HG02588 (cell line): ENCODE results near the gene UPF1.

Source experiments
- ATAC-seq: cut with Tn5 transposase; IDR thresholded peaks from one replicate; pipeline ENCODE4 v1.9.1; 2021; ENCODE audit warnings: mild to moderate bottlenecking, moderate library complexity; ENCODE audit not compliant: unreplicated experiment

UPF1 gene

DNA sequence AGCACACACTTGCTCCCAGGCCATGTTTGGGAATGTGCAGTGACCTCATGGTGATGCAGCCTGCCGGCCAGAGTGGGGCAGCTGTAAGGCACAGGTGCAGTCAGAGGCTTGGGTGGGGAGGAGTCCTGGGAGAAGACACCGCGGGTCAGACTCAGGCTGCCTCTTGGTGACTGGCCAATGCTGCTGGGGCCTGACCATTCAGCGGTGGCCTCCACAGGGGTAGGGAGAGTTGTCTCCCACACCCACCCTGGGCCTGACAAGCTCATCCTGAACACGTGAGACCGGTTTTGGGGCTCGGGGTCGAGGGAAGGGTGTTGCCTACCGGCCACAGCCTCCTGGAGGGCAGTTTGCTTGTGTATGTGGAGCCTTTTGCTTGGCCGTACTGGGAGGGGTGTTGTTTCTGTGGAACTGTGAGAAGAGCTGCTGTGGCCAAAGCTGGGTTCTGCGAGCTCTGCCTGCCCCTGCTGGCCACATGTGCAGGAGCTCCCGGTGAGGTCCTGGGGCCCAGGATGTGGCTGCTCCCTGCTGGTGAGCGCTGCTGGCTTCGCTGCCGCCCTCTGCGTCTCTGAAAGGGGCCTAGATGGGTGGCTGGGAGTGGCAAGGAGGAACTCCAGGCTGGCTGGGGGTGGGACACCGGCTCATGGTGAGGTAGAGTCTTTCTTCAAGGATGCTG is 22.1 kb downstream of the UPF1 start:
- ATAC-seq, result no peak

DNA sequence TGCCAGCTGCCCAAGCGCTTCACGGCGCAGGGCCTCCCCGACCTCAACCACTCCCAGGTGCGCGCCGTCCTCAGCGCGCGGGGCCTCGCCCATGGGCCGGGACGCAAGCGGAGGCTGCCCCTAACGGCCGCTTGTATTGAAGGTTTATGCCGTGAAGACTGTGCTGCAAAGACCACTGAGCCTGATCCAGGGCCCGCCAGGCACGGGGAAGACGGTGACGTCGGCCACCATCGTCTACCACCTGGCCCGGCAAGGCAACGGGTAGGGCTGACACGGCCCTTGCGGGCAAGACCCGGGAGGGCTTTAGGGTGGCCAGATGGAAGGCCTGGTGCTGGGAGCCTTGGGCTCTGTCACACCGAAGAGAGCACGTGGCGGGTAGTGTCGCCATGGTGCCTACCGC is 23.2 kb downstream of the UPF1 start:
- ATAC-seq, result no peak

DNA sequence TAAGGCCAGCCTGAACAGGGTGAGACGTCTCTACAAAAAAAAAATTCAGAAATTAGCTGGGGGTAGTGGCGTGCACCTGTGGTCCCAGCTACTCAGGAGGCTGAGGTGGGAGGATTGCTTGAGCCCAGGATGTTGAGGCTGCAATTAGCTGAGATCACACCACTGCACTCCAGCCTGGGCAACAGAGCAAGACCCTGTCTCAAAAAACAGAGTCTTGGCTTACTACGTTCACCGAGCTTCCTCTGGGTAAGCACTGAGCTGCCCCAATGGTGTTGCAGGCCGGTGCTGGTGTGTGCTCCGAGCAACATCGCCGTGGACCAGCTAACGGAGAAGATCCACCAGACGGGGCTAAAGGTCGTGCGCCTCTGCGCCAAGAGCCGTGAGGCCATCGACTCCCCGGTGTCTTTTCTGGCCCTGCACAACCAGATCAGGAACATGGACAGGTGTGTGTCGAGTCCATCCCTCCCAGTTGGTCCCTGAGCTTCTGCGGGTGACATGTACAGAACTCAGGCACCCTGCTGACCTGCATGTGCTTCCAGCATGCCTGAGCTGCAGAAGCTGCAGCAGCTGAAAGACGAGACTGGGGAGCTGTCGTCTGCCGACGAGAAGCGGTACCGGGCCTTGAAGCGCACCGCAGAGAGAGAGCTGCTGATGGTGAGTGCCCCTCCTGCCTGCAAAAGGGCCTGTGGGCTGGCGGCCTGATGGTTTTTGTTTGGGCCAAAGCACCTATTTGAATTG is 24.1 kb downstream of the UPF1 start:
- ATAC-seq, result no peak

DNA sequence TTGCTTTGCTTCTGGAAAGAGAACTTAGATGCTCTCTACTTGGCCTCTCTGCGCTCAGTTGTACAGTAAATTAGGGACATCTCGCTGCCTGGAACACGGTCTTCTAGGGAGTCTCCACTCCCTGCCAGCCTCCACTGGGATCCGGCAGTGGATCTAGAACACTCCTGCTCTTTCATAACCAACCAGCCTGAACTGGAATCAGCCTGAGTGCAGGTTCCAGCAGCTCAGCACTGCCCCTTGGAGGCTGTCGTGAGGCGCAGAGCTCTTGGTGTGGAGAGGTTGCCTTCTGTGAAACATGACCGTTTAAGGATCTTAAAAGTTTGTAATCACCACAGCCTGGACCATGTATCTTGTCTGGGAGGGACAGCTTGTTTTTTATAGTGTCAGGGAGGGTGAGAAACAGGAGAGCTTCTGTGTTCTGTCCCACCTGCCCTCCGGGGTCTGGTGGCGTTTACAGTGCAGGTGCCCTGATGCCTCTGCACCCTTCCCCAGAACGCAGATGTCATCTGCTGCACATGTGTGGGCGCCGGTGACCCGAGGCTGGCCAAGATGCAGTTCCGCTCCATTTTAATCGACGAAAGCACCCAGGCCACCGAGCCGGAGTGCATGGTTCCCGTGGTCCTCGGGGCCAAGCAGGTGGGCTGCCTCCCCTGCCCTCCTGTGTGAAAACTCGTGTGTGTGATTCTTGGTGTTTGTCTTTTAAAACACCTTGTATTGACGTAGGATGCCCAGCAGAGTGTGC is 24.8 kb downstream of the UPF1 start:
- no peak for ATAC-seq

DNA sequence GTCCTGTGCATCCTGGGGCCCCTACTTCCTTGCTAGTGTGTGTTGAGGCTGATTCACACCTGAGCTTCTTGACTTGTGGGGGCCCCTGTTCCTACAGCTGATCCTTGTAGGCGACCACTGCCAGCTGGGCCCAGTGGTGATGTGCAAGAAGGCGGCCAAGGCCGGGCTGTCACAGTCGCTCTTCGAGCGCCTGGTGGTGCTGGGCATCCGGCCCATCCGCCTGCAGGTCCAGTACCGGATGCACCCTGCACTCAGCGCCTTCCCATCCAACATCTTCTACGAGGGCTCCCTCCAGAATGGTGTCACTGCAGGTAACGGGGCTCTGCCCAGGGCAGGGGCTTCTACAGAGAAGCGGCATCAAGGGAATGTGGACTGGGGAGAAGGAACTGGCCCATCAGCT is 25.5 kb downstream of the UPF1 start:
- no peak for ATAC-seq

DNA sequence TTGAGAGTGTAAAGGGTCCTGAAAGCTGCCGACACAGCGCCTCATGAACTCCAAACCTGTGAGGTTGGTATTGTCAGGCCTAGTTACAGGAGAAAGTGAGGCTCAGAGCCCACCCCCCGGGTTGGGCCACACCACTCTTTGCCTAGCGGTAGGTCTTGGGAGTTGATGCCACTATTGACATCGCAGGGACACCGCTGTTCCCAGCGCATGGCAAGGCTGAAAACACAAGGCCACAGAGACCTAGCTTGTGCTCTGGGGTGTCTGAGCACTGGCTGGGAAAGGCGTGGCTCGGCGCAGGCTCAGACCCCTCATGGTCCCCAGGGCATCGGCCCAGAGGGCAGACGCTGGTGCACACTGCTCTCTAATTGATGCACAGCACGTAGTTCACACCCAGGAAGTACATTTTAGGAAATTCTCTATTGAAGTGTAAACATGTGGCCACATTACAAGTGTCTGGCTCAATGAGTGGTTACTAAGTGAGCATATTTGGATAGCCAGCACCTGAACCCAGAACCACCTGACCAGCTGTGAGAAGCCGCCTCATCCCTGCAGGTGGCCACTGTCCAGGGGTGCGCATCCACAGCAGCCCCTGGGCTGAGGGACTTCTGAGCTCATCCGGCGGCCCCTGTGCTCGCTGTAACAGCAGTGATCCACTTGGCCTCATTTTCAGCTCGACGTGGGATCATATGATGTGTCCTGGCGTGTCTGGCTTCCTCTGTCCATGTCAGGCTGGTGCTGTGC is 27.3 kb downstream of the UPF1 start:
- ATAC-seq, result no peak

DNA sequence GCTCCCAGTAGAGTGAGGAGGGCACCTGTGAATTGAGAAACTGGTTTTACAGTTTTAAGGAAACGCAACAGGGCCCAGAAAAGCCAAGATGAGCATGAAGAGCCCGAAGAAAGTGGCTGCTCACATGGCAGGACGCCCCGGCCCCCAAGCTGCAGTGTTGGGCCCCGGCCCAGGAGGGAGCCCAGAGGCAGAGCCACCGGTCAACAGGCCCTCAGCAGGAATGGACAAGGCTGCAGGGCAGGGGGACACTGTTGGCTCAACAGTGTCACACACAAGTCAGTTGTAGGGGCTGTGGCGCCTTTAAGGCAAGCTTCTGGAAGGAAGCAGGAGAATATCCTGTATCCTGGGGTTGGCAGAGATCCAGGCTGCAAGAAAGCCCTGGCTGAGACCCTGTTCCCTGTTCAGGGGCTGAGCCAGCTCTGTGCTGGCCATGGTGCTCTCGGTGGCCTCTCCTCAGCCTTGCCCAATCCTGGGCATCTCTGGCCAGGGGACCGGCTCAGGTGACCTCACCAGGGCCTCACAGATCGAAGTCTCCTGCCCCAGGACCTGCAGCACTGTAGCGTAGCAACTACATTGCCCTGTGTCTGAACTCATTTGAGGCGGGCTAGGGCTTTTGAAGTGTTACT is 28.0 kb downstream of the UPF1 start:
- ATAC-seq, result no peak

DNA sequence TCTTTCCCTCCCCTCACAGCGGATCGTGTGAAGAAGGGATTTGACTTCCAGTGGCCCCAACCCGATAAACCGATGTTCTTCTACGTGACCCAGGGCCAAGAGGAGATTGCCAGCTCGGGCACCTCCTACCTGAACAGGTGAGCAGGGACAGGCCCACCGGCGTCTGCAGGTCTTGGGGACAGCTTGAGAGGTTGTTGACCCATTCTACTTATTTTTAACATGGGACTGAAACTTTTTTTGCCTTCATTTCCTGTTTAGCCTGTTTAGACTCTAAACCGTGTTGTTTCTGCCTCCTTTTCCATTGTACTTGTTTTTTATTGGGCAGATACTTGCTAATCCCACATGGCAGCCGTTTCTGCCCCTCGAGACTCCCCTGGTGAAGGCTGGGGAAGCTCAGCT is 28.5 kb downstream of the UPF1 start:
- ATAC-seq, result no peak

DNA sequence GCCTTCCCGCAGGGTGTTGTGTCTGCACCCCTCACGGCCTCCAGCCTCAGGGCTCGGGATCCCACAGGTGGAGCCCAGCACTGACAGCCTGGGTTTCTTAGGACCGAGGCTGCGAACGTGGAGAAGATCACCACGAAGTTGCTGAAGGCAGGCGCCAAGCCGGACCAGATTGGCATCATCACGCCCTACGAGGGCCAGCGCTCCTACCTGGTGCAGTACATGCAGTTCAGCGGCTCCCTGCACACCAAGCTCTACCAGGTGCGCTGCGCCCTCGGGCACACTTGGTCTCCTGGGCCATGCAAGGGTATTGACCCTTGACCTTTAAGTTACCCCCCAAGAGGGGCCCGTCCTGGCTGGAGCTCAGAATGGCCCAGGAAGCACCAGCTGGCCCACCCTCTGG is 29.0 kb downstream of the UPF1 start:
- no peak for ATAC-seq

DNA sequence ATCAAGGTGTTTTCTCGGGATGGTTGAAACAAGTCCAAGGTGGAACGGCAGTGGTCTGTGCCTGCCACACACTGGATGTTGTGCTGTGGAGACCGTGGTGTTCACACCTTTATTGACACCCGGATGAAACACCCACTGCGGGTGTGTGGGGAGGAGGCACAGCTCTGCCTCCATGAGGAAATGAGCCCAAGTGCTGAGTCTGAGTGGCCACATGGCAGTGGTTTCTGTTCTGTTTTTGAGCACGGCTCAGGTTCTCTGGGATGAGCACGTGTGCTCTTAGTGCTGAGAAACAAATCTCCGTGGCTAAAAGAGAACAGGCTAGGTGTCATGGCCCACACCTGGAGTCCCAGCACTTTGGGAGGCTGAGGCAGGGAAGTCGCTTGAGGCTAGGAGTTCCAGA is 29.5 kb downstream of the UPF1 start:
- ATAC-seq, result no peak

DNA sequence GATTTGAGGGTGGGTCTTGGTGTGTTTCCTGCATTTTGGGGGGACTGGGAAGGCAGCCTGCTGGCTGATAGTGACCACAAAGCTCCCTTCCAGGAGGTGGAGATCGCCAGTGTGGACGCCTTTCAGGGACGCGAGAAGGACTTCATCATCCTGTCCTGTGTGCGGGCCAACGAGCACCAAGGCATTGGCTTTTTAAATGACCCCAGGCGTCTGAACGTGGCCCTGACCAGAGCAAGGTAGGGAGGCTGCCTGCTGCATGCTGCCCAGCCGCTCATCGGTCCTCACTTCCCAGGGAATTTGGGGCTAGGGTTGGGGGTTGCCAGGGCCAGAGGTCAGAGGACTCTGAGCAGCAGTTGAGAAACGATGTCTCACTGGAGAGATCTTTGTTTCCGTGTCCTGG is 30.2 kb downstream of the UPF1 start:
- ATAC-seq, result no peak

DNA sequence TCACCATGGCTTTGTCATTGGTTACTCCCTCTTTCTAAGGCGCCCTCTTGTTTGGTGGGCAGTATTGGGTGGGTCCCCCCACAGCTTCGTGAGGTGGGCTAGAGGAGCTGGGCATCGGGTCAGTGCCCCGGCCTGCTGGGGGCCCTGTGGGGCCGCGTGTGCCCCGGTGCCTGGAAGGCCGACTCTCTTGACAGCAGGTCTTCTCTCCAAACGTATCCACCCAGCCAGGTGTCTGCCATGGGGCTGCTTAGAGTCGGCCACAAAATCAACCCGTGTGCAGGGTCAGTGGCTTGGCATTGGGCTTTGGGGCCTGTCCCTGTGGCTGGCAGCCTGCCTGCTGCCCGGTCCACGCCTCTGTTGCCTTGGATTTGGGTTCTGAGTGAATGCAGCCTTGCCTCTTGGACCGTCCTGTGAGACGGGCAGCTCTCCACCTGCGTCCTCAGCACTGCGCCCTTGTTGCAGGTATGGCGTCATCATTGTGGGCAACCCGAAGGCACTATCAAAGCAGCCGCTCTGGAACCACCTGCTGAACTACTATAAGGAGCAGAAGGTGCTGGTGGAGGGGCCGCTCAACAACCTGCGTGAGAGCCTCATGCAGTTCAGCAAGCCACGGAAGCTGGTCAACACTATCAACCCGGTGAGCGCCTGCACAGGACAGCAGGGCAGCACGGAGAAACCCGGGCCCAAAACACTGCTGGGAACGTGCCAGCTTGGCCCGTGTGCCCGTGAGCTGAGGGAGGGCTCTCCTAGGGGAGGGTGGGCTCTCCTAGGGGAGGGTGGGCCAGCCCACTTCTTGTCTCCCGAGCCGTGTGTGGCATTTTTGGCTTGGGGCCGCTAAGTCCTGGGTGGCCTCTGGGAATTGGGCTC is 31.4 kb downstream of the UPF1 start:
- ATAC-seq, result no peak

DNA sequence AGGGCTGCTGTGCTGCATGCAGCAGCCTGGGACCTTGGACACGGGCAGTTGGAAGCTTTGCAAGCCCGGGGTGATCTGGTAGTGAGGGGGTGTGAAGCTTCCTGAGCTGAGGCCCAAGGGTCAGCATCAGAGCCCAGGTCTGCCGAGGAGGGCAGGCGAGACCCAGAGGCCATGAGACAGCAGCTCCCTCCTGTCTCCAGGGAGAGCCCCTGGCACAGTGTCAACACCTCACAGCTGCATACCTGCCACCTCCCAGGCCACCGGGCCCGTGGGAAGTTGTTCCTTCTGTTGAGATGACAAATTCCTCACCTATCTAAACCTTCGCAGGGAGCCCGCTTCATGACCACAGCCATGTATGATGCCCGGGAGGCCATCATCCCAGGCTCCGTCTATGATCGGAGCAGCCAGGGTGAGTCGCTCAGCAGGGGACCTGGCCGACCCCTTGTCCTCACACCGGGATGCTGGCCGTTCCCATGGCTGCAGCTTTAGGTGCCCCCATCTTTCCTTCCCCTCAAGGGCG is 32.1 kb downstream of the UPF1 start:
- no peak for ATAC-seq

DNA sequence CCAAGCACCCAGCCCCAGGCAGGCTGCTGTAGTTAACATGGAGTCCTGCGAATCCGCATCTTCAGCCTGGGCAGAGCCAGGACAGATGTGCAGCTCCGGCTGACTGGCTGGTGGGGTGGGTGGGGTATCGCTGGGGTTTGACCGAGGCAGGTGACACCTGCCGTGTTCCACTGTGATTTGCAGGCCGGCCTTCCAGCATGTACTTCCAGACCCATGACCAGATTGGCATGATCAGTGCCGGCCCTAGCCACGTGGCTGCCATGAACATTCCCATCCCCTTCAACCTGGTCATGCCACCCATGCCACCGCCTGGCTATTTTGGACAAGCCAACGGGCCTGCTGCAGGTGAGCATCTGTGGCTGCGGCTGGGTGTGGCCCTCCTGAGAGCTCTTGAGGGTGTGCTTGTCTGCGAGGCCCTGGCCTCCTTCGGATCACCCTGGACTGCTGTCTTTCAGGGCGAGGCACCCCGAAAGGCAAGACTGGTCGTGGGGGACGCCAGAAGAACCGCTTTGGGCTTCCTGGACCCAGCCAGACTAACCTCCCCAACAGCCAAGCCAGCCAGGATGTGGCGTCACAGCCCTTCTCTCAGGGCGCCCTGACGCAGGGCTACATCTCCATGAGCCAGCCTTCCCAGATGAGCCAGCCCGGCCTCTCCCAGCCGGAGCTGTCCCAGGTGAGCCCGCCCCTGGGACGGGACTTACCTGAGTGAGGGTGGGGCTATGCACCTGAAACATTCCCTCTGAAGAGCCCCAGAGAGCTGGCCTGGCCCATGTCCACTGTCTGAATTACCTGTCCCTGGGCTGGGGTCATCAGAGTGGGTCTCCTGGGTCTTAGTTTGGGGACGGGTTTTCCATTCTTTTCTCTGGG is 33.6 kb downstream of the UPF1 start:
- no peak for ATAC-seq

DNA sequence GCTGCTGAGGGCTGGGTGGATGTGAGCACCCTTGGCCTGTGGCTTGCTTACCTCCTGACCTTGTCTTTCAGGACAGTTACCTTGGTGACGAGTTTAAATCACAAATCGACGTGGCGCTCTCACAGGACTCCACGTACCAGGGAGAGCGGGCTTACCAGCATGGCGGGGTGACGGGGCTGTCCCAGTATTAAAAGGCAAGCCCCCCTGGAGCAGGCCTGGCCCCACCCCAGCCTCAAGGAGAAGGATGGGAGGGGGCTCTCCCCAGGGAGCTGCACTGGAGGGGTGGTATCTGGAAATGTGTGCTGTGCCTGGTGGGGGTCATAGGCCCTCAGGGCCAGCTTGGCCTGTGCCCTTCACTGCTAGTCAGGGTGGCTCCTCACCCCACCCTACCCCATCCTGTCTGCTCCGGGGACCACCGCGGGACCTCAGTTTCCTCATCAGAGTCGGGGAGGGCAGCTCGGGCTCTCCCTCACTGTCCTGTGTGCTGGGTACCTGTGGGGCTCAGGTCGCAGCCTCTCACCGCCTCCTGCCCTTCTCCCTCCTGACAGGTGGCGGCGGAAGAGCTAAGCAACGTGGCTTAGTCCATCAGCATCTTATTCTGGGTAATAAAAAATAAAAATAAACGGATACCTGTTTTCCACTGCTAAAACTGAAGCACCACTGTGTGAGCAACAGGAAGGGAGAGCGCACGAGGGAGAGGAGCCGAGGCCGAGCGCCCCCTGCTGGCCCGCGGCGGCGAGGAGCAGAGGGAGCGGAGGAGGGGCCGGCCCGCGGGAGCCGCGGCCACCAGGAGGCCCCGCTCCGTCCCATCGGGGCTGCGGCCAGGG is 34.4 kb downstream of the UPF1 start:
- peak; percentile 49 for ATAC-seq

DNA sequence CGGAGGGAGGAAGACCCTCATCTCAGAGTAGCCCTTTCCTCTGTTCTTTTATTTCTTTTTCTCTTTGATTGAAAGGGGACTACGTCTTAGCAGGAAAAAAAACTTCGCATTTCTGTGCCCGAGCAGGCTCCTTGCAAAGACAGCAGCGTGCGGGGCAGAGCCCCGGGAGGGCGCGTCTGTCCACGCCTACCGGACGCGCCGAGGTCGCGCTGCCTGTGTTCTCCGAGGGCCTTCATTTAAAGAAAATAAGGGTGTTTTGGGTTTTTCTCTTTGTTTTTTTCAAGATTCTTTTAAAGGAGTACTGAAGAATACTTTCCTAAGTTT is 35.0 kb downstream of the UPF1 start:
- no peak for ATAC-seq

DNA sequence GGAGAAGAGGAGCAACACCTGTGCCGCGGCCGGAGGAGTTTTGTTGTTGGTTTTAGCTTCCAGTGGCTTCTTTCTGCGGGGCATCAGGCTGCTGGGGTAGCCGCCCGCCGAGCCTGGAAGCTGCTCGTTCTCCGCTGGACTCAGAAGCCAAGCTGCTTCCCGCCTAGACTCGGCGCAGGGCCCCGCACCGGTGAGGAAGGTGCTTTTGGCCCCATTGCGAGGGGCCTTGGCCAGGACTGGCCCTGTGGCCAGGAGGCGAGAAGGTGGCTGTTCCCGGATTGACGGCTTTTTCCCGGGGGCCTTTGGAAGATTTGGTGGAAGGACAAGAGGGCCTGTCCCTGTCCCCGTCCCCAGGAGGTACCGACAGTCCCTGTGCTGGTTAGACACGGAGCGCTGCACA is 35.4 kb downstream of the UPF1 start:
- ATAC-seq, result no peak

DNA sequence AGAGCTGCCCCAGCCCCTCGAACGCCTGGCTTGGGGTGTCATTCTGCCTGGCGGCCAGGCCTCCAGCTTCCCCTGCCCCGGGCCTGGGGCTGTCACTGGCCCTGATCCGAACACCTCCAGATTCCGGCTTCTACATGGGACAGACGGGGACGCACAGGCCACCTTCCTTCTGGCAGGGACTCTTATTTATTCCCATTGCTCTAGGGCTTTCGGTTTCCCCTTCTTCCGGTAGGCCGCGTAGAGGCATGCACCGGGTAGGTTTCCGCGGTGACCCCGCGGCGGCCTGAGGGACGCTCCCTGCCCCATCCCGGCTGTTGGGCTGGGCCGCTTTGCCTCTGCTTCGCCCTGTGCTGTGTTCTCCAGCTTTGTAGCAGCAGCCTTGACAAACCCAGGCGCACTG is 36.0 kb downstream of the UPF1 start:
- no peak for ATAC-seq
